HG02885 (cell line): ENCODE data around the gene HSPA1L.

Experiments used
- ATAC-seq: cut with Tn5 transposase; IDR thresholded peaks from one replicate; pipeline ENCODE4 v1.9.1; 2021; ENCODE audit warnings: mild to moderate bottlenecking; ENCODE audit not compliant: unreplicated experiment, poor library complexity

HSPA1L gene

DNA sequence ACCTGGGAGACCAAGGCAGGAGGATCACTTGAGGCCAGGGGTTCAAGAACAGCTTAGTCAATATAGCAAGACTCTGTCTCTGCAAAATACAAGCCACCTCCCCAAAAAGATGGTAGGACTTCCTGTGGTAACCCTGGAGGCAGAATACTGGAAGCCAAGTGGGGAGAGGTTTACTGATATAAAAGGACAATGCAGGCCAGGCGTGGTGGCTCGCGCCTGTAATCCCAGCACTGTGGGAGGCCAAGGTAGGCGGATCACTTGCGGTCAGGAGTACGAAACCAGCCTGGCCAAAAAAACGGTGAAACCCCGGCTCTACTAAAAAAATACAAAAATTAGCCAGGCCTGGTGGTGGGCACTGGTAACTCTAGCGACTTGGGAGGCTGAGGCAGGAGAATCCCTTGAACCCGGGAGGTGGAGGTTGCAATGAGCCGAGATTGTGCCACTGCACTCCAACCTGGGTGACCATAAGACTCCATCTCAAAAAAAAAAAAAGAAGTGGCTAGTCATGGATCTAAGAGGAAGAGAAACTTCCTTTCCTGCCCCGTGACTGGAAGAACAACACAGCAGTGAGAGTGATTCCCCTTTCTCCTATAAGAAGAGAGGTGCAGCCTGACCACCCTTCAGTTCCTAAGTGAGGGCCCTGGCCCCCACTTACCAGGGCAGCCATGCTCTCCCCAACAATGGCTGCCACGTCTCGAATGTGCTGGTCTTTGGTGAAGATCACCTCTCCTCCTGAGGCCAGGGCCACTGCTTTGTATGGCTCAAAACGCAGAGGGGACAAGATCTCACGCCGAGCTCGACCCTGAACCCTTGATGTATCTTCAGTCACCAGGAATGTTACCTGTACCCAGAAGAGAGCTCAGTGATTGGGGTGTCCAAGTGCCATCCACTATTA, 46.5 kb downstream of the HSPA1L start:
- ATAC-seq: no peak

DNA sequence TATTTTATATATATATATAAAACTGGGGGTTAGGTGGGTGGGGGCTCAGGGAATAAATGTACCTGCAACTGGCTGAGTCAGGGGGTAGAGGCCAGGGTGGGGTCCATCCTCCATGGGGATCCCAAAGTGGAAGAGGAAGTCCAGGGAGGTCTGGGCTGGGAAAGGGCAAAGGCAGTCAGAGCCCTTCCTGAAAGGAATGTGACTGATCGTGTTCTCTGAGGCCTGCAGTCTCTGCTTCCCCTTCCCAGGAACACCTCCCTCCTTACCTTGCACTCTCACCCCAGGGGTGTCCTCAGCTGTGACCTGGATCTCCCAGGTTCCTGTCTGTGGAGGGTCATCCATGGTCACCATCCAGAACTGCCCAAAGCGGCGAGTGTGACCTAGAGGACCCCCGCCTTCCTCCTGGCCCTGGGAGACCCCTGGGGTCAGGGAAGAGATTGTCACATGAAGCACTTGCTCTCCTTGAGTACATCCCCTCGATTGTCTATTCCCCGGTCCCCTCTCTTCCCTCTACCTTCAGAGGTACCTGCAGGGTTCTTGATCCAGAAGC, 47.9 kb downstream of the HSPA1L start:
- ATAC-seq: no peak

DNA sequence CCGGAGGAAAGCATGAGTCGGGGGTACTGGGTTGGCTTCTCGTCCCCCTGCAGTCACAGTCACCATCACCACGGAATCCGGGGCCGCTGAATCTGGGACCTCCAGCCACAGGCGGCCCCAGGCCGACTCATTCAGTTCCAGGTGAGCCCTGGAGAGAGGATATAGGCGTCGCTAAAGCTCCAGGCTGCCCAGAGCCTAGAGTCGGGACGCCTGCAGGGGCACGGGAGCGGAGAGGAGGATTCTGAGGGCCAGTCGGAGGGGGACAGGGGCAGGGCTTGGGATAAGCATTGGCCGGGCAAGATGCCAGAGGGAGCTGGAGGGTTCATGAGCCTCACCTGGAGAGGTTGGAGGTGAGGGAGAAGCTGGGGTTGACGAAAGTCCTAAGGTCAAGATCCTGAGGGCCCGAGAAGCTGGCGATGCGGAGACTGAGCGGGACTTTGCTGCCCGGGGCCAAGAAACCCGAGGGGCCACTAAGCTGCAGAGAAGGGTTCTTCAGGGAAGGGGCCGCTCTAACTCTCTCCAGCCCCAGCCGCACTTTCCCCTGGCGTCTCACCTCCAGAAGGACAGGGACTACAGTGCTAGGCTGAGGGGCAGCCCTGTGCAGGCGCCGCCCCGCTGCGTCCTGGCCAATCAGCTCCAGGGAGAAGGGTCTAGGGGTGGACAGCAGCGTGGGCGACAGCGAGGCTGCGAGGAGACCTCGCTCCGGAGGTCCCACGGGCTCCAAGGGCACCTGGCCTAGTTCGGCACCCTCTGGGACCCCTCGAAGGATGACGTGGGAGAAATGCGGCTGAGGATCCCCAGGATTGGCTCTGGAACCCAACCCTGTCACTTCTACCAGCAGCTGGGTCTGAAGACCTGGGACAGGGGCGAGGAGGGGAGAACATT, 48.9 kb downstream of the HSPA1L start:
- no peak for ATAC-seq

- no peak for ATAC-seq
These were observed 49.5 kb downstream of the HSPA1L start for GRCh38 chr6:31765559-31765909.

GRCh38 chr6:31764198-31764597, 50.9 kb downstream of the HSPA1L start:
- ATAC-seq: no peak

- no peak for ATAC-seq
These were observed 51.5 kb downstream of the HSPA1L start for GRCh38 chr6:31763619-31763940.

- ATAC-seq: no peak
These were observed 52.0 kb downstream of the HSPA1L start for GRCh38 chr6:31762878-31763618.

DNA sequence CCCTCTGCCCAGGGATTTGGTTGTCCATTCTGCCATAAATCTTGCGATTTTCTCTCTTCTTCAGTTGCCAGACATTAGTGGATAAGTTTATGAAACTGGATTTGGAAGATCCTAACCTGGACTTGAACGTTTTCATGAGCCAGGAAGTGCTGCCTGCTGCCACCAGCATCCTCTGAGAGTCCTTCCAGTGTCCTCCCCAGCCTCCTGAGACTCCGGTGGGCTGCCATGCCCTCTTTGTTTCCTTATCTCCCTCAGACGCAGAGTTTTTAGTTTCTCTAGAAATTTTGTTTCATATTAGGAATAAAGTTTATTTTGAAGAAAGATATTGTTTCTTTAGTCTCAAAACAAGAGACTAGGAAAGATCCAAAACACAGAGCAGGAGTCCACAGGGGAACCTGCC, 52.7 kb downstream of the HSPA1L start, which contains the start of gene SAPCD1:
SAPCD1 (plus strand) TSS at position 301 of the 400 bp plus-strand sequence. CDS start 399 bp downstream, outside the sequence.
- ATAC-seq: no peak

- no peak for ATAC-seq
These were observed 53.7 kb downstream of the HSPA1L start for GRCh38 chr6:31761343-31761742.

DNA sequence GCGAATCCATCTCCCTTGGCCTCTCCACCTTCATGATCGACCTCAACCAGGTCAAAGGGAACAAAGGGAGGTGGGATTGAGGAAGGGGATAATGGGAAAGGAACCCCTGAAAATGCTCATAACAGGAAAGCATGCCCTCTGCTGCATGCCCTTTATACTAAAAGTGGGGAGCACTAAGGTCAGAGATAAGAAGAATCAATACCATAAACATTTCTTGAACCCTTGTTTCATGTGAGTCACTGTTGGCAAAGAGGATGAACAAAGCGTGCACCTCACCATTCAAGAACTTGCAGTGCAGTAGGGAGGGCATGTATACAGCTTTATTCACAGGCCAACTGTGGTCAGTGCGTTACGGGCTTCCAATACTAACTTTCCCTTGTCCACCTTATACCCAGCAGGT, 54.3 kb downstream of the HSPA1L start:
- ATAC-seq: no peak
